ENCODE measurements around the gene CLN3.
"Not testable (repeated sequence)": the region's sequence is repeated elsewhere in the genome, so short reads cannot be mapped to it uniquely, and the experiment has no call there.

The CLN3 gene

DNA sequence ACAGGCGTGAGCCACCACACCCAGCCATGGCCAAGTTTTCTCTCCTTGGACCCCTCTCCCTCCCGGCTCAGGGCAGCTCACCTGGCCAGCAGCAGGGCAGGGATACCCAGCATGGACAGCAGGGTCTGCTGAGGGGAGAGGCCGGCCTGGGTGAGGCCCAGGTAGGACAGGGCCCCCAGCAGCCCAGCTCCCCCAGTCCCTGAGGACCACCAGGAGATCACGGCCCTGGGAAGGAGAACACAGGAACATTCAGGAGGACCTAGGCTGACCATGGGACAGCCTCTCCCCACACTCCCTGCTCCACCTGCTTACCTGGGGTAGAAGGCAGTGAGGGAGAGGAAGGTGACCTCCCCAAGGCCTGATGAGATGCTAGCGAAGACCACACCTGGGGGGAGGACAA is 5.6 kb downstream of the CLN3 start:
- Histone ChIP-seq H3K36me3 (ENCODE audit: control insufficient read depth, insufficient read depth, low read length) (peaks cover 24% of the 10 kb centered on the region), H3K4me1 (ENCODE audit: control insufficient read depth, insufficient read depth, low read length) (no peaks in the 10 kb centered on the region), H3K27me3 (ENCODE audit: control insufficient read depth, insufficient read depth, low read length) (no peaks in the 10 kb centered on the region), H3K9me3 (ENCODE audit: control insufficient read depth, insufficient read depth, low read length) (no peaks in the 10 kb centered on the region), H3K4me3 (ENCODE audit: low read depth, low read length) (no peak overlapping the region), H3K27ac (ENCODE audit: low read depth, low read length) (no peak overlapping the region), H3K9ac (ENCODE audit: low read depth, low read length) (no peak overlapping the region)

DNA sequence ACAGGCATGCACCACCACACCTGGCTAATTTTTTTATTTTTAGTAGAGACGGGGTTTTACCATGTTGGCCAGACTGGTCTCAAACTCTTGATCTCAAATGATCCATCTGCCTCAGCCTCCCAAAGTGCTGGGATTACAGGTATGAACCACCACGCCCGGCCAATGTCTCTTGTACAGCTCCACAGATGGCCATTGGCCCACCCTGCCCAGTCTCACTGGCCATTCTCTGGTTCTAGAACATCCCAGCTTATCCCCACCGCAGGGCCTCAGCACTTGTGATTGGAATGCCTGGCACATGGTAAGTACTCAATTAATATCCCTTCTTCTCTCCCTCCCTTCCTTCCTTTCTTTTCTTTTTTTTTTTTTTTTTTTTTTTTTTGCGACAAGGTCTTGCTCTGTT is 8.5 kb downstream of the CLN3 start:
- H3K4me3 ChIP-seq (ENCODE audit: low read depth, low read length); H3K9ac ChIP-seq (ENCODE audit: low read depth, low read length); H3K4me1 ChIP-seq (ENCODE audit: control insufficient read depth, insufficient read depth, low read length); H3K27ac ChIP-seq (ENCODE audit: low read depth, low read length); H3K27me3 ChIP-seq (ENCODE audit: control insufficient read depth, insufficient read depth, low read length); H3K9me3 ChIP-seq (ENCODE audit: control insufficient read depth, insufficient read depth, low read length): not testable (repeated sequence)
- peaks cover 28% of the 10 kb centered on the region for H3K36me3 ChIP-seq (ENCODE audit: control insufficient read depth, insufficient read depth, low read length)

- H3K27me3 ChIP-seq (ENCODE audit: control insufficient read depth, insufficient read depth, low read length) = no peaks in the 10 kb centered on the region
- H3K4me3 ChIP-seq (ENCODE audit: low read depth, low read length) = no peak overlapping the region
- H3K36me3 ChIP-seq (ENCODE audit: control insufficient read depth, insufficient read depth, low read length) = peaks cover 34% of the 10 kb centered on the region
- no peak overlapping the region for H3K27ac ChIP-seq (ENCODE audit: low read depth, low read length)
- no peaks in the 10 kb centered on the region for H3K4me1 ChIP-seq (ENCODE audit: control insufficient read depth, insufficient read depth, low read length)
- H3K9me3 ChIP-seq (ENCODE audit: control insufficient read depth, insufficient read depth, low read length) = no peaks in the 10 kb centered on the region
- no peak overlapping the region for H3K9ac ChIP-seq (ENCODE audit: low read depth, low read length)
Observed at GRCh38 chr16:28482026-28482425, 9.8 kb downstream of the CLN3 start.

- Histone ChIP-seq H3K27ac (ENCODE audit: low read depth, low read length) (no peak overlapping the region), H3K9me3 (ENCODE audit: control insufficient read depth, insufficient read depth, low read length) (no peaks in the 10 kb centered on the region), H3K27me3 (ENCODE audit: control insufficient read depth, insufficient read depth, low read length) (no peaks in the 10 kb centered on the region), H3K4me3 (ENCODE audit: low read depth, low read length) (no peak overlapping the region), H3K4me1 (ENCODE audit: control insufficient read depth, insufficient read depth, low read length) (no peaks in the 10 kb centered on the region), H3K9ac (ENCODE audit: low read depth, low read length) (no peak overlapping the region), H3K36me3 (ENCODE audit: control insufficient read depth, insufficient read depth, low read length) (peaks cover 36% of the 10 kb centered on the region)
Observed at GRCh38 chr16:28478506-28479180, 13.2 kb downstream of the CLN3 start.

- Histone ChIP-seq H3K4me1 (ENCODE audit: control insufficient read depth, insufficient read depth, low read length) (no peaks in the 10 kb centered on the region), H3K27ac (ENCODE audit: low read depth, low read length) (no peak overlapping the region), H3K9me3 (ENCODE audit: control insufficient read depth, insufficient read depth, low read length) (no peaks in the 10 kb centered on the region), H3K4me3 (ENCODE audit: low read depth, low read length) (no peak overlapping the region), H3K27me3 (ENCODE audit: control insufficient read depth, insufficient read depth, low read length) (no peaks in the 10 kb centered on the region), H3K36me3 (ENCODE audit: control insufficient read depth, insufficient read depth, low read length) (peaks cover 31% of the 10 kb centered on the region), H3K9ac (ENCODE audit: low read depth, low read length) (no peak overlapping the region)
Observed at GRCh38 chr16:28477311-28477920, 14.5 kb downstream of the CLN3 start.

- H3K9me3 ChIP-seq (ENCODE audit: control insufficient read depth, insufficient read depth, low read length) = no peaks in the 10 kb centered on the region
- no peak overlapping the region for H3K4me3 ChIP-seq (ENCODE audit: low read depth, low read length)
- H3K27ac ChIP-seq (ENCODE audit: low read depth, low read length) = no peak overlapping the region
- no peaks in the 10 kb centered on the region for H3K4me1 ChIP-seq (ENCODE audit: control insufficient read depth, insufficient read depth, low read length)
- no peak overlapping the region for H3K9ac ChIP-seq (ENCODE audit: low read depth, low read length)
- peaks cover 20% of the 10 kb centered on the region for H3K36me3 ChIP-seq (ENCODE audit: control insufficient read depth, insufficient read depth, low read length)
- H3K27me3 ChIP-seq (ENCODE audit: control insufficient read depth, insufficient read depth, low read length) = no peaks in the 10 kb centered on the region
Observed at GRCh38 chr16:28475221-28475620, 16.7 kb downstream of the CLN3 start.

- H3K27me3 ChIP-seq (ENCODE audit: control insufficient read depth, insufficient read depth, low read length) = no peaks in the 10 kb centered on the region
- no peak overlapping the region for H3K9ac ChIP-seq (ENCODE audit: low read depth, low read length)
- no peaks in the 10 kb centered on the region for H3K4me1 ChIP-seq (ENCODE audit: control insufficient read depth, insufficient read depth, low read length)
- H3K9me3 ChIP-seq (ENCODE audit: control insufficient read depth, insufficient read depth, low read length) = no peaks in the 10 kb centered on the region
- H3K27ac ChIP-seq (ENCODE audit: low read depth, low read length) = no peak overlapping the region
- H3K4me3 ChIP-seq (ENCODE audit: low read depth, low read length) = no peak overlapping the region
- peaks cover 13% of the 10 kb centered on the region for H3K36me3 ChIP-seq (ENCODE audit: control insufficient read depth, insufficient read depth, low read length)
Observed at GRCh38 chr16:28473714-28474265, 18.1 kb downstream of the CLN3 start.

GRCh38 chr16:28447081-28447480 is 44.8 kb downstream of the CLN3 start:
- not testable (repeated sequence) for H3K27ac ChIP-seq (ENCODE audit: low read depth, low read length); H3K36me3 ChIP-seq (ENCODE audit: control insufficient read depth, insufficient read depth, low read length); H3K9me3 ChIP-seq (ENCODE audit: control insufficient read depth, insufficient read depth, low read length); H3K27me3 ChIP-seq (ENCODE audit: control insufficient read depth, insufficient read depth, low read length); H3K4me3 ChIP-seq (ENCODE audit: low read depth, low read length); H3K4me1 ChIP-seq (ENCODE audit: control insufficient read depth, insufficient read depth, low read length); H3K9ac ChIP-seq (ENCODE audit: low read depth, low read length)

DNA sequence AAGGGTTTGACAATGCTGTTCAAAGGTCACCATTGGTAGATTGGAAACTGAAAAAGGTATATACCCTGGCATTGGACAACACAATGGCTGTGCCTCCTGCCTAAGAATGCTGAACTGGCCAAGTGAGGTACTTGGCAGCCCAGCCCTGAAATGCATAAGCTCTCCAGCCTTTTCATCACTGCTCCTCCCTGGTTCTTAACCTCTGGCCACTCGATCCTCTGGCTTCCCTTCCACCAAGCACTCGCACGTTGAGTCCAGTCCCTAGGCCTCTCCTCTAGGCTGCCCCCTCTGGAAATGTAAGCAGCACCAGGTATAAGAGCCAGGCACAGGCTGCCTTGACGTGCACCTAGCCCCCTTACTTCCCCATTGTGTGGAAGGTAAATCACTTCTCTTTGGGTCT is 45.5 kb downstream of the CLN3 start:
- not testable (repeated sequence) for H3K9ac ChIP-seq (ENCODE audit: low read depth, low read length); H3K4me3 ChIP-seq (ENCODE audit: low read depth, low read length); H3K27me3 ChIP-seq (ENCODE audit: control insufficient read depth, insufficient read depth, low read length); H3K4me1 ChIP-seq (ENCODE audit: control insufficient read depth, insufficient read depth, low read length); H3K9me3 ChIP-seq (ENCODE audit: control insufficient read depth, insufficient read depth, low read length); H3K27ac ChIP-seq (ENCODE audit: low read depth, low read length); H3K36me3 ChIP-seq (ENCODE audit: control insufficient read depth, insufficient read depth, low read length)

GRCh38 chr16:28443943-28444342 is 47.9 kb downstream of the CLN3 start:
- not testable (repeated sequence) for H3K9me3 ChIP-seq (ENCODE audit: control insufficient read depth, insufficient read depth, low read length); H3K9ac ChIP-seq (ENCODE audit: low read depth, low read length); H3K4me1 ChIP-seq (ENCODE audit: control insufficient read depth, insufficient read depth, low read length); H3K4me3 ChIP-seq (ENCODE audit: low read depth, low read length); H3K27me3 ChIP-seq (ENCODE audit: control insufficient read depth, insufficient read depth, low read length); H3K36me3 ChIP-seq (ENCODE audit: control insufficient read depth, insufficient read depth, low read length); H3K27ac ChIP-seq (ENCODE audit: low read depth, low read length)

GRCh38 chr16:28438899-28439298 is 53.0 kb downstream of the CLN3 start:
- not testable (repeated sequence) for H3K27me3 ChIP-seq (ENCODE audit: control insufficient read depth, insufficient read depth, low read length); H3K4me1 ChIP-seq (ENCODE audit: control insufficient read depth, insufficient read depth, low read length); H3K9ac ChIP-seq (ENCODE audit: low read depth, low read length); H3K9me3 ChIP-seq (ENCODE audit: control insufficient read depth, insufficient read depth, low read length); H3K4me3 ChIP-seq (ENCODE audit: low read depth, low read length); H3K36me3 ChIP-seq (ENCODE audit: control insufficient read depth, insufficient read depth, low read length); H3K27ac ChIP-seq (ENCODE audit: low read depth, low read length)
